COLO829 (cell line): Measurements from ENCODE around the gene NCLN.
A peak's percentile ranks its signal among the peaks of the same experiment; 100 is the strongest.
"Not testable (repeated sequence)": the region's sequence is repeated elsewhere in the genome, so short reads cannot be mapped to it uniquely, and the experiment has no call there.

ENCODE experiments used
- DNase-seq: peaks from one replicate; pipeline ENCODE4 v3.0.0; 2012; ENCODE audit warnings: low spot score

The NCLN gene, protein sequence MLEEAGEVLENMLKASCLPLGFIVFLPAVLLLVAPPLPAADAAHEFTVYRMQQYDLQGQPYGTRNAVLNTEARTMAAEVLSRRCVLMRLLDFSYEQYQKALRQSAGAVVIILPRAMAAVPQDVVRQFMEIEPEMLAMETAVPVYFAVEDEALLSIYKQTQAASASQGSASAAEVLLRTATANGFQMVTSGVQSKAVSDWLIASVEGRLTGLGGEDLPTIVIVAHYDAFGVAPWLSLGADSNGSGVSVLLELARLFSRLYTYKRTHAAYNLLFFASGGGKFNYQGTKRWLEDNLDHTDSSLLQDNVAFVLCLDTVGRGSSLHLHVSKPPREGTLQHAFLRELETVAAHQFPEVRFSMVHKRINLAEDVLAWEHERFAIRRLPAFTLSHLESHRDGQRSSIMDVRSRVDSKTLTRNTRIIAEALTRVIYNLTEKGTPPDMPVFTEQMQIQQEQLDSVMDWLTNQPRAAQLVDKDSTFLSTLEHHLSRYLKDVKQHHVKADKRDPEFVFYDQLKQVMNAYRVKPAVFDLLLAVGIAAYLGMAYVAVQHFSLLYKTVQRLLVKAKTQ

GRCh38 chr19:3185461-3186159, at the start of gene NCLN:
NCLN (plus strand) TSS chr19:3185930; CDS start chr19:3186031, 101 bp downstream.
- DNase-seq: peak; percentile 77

- DNase-seq: no peak
Observed at GRCh38 chr19:3135961-3136683, 49.6 kb upstream of the NCLN start, which contains the start of gene GNA15. GNA15 (plus strand) TSS chr19:3136033; CDS start chr19:3136451, 418 bp downstream.

DNA sequence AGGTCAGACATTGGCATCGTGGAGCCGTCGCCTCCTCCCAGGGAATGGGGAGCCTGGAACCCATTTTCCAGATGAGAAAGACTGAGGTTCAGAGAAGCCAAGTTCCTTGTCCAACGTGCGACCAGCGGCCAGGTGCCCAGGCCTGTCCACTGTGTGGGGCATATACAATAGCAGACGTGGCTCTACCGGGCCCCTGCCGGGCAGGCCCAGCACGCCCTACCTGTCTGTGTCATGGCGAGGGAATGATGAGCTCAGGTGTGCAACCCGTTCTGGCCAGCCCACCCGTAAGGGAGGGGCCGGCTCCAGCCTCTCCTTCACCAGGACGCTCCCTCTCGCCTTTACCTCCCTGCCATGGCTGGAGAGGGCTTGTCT, 49.1 kb upstream of the NCLN start:
- no peak for DNase-seq

GRCh38 chr19:3137119-3137518, 48.6 kb upstream of the NCLN start:
- DNase-seq: no peak

DNA sequence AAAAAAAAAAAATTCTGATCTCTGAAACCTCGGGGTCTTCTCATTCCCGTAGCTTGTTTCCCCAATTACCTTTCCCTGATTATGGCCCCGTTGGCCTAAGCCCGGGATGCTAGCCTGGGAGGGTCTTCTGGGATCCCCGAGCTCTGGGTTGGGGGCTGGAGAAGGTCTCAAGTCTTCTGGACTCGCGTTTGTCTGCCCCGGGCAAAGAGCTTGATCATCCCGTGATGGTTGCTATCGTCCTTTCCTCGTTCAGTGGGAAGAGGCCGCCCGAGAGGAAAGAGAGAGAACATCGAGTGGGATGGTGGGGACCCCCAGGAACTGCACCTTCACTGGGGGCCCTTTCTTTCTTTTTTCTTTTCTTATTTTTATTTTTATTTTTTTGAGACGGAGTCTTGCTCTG, 47.5 kb upstream of the NCLN start:
- DNase-seq: no peak

DNA sequence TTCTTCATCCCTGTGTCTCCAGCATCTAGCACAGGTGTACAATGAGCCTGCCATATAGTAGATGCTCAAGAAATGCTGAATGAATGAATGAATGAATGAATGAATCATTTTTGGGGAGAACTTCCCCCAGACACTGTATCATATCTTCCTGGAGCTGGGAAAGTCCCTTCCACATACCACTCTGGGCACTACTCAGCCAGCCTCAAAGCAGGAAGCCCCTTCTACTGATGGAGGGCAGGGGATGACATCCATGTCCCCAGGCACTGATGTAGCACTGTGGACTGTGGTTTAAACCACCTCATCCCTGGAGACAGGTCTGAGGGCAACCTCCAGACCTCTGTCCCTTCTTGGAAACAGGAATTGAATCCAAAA, 45.1 kb upstream of the NCLN start:
- DNase-seq: no peak

- DNase-seq: peak; percentile 80
Observed at GRCh38 chr19:3142292-3142670, 43.4 kb upstream of the NCLN start.

GRCh38 chr19:3142781-3143337, 42.9 kb upstream of the NCLN start:
- no peak for DNase-seq

DNA sequence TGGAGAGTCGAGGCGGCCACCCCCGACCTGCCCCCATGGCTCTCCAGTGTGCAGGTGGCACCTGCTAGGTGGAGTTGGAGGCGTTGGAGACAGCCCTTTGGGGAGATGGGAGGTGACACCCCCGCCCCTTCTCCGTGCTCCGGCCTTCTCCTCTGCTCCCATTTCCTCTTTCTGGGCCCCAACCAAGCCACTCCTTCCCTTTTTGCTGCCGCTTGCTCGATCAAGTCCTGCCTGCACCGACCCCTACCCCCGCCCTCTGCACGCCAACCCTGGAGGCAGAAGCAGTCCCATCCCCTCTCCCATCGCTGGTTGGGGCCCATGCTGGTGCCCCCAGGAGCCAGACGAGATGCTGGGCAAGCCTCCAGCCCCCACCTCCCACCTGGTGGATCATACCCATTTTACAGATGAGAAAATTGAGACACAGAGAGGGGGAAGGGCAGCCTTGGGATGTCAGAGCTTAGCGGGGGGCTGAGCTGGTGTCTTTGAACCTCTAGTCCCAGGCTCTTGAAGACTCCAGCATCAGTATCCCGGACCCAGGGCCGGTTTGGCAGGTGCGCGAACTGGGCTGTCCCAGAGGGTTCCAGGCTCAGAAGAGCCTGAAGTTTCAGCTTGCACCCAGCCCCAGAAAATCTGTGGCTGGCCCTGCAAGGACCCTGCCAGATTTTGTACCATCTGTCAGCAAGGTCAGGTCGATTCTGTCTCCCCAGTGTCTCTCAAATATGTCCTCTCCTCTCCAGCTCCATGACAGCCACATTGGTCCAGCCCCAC, 39.6 kb upstream of the NCLN start:
- no peak for DNase-seq

DNA sequence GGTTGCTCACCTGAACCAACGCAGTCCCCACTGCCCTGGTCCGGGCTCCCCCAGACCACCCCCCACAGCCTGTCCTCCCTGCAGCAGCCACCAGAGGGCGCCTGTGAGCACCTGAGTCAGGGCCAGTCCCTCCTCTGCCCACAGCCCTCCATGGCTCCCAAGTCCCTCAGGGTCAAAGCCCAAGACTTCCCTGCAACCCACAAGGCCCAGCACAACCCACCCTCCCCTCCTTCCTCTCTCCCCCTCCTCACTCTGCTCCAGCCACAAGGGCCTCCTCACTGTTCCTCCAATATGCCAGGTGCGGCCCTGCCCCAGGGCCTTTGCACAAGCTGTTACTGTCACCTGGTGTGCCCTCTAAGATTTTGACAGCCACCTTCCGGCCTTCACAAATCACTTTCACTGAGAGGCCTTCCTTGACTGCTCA, 39.0 kb upstream of the NCLN start:
- no peak for DNase-seq

GRCh38 chr19:3148503-3148902, 37.2 kb upstream of the NCLN start:
- no peak for DNase-seq

DNA sequence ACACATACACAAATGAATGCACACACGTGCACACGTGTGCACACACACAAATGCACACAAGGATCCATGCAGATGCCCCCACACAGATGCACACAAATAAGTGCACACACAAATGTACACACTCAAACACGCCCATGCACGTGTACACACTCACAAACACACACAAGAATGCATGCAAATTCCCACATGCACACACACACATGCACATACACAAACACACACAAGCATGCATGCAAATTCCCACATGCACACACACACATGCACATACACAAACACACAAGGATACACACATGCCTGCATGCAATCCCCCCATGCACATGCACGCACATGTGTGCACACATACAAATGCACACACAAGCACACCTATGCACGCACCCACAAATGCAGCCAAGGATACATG, 36.6 kb upstream of the NCLN start:
- no peak for DNase-seq

GRCh38 chr19:3149526-3150505, 35.9 kb upstream of the NCLN start:
- no peak for DNase-seq

DNA sequence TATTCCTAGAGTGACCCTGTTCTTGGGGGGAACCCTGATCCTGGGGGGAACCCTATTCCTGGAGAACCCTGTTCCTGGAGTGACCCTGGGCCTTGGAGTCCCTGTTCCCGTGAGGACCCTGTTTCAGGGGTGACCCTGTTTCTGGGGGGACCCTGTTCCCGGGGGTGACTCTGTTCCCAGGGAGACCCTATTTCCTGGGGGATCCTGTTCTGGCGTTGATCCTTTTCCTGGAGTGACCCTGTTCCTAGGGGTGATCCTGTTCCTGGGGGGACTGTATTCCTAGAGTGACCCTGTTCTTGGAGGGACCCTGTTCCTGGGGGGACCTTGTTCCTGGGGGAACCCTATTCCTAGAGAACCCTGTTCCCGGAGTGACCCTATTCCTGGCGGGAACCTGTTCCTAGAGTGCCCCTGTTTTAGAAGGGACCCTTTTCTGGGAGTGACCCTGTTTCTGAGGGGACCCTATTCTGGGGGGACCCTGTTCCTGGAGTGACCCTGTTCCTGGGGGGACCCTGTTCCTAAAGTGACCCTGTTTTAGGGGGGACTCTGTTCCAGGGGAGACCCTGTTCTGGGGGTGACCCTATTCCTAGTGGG, 34.9 kb upstream of the NCLN start:
- no peak for DNase-seq

GRCh38 chr19:3151563-3152418, 33.9 kb upstream of the NCLN start:
- no peak for DNase-seq

GRCh38 chr19:3152419-3152780, 33.3 kb upstream of the NCLN start:
- DNase-seq: no peak

DNA sequence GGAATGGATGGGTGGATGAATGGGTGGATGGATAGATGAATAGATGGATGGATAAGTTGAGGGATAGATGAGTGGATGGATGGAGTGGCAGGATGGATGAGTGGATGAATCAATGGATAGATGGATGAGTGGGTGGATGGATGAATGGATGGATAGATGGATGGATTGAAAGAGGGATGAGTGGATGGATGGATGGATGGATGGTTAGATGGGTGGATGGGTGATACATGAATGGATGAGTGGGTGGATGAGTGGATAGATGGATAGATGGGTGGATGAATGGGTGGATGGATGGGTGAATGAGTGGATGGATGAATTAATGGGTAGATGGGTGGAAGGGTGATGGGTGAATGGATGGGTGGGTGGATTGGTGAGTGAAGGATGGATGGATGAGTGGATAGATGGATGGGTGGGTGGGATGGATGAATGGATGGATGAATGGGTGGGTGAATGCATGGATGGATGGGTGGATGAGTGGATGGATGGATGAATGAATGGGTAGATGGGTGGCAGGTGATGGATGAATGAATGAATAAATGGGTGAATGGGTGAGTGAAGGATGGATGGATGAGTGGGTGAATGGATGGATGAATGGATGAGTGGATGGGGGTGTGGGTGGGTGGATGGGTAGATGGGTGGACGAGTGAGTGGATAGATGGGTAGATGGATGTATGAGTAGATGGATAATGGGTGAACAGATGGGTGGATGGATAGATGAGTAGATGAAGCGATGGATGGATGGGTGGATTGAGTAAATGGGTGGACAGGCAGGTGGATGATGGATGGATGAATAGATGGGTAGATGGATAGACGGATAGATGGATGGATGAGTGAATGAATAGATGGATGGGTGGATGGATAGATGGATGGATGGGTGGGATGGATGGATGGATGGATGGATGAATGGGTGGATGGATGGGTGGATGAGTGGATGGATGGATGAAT, 32.2 kb upstream of the NCLN start:
- DNase-seq: no peak

GRCh38 chr19:3154447-3154846, 31.3 kb upstream of the NCLN start:
- DNase-seq: not testable (repeated sequence)
